ENCODE data around the gene PILRA. TPM values are rescaled to one million over a fixed set of nuclear protein-coding genes. Genes with fewer than 3 reads are reported as not detected.

The PILRA gene
- total and polyA plus RNA-seq, 2 donors (not counting 1 experiment from before 2014, with no cell fraction given): 10.3 to 23.0 TPM

- ChIA-PET CTCF (interaction anchor here (0.7 to 3.4 kb wide), 9 partner anchors 14 to 347 kb away, joined by 3 to 19 read pairs (median 4); no protein-coding TSS in a partner anchor), POLR2A (interaction anchor here (0.5 to 3.5 kb wide), 41 partner anchors 7 to 1996 kb away, joined by 3 to 44 read pairs (median 5); partner anchors contain the start of genes AP4M1, FBXO24, GNB2 and GPC2)
- peak overlapping the region; percentile 100 for H3K27ac Mint-ChIP-seq
- ATAC-seq (ENCODE audit: low read depth) (peak; percentile 59), DNase-seq (peak; percentile 100)
- no peak for TF ChIP-seq EZH2 (IDR thresholded peaks at IDR 0.05; ENCODE audit: borderline replicate concordance, insufficient read depth, low read depth, low read length, poor library complexity, severe bottlenecking)
- TF ChIP-seq, protein P1, sequence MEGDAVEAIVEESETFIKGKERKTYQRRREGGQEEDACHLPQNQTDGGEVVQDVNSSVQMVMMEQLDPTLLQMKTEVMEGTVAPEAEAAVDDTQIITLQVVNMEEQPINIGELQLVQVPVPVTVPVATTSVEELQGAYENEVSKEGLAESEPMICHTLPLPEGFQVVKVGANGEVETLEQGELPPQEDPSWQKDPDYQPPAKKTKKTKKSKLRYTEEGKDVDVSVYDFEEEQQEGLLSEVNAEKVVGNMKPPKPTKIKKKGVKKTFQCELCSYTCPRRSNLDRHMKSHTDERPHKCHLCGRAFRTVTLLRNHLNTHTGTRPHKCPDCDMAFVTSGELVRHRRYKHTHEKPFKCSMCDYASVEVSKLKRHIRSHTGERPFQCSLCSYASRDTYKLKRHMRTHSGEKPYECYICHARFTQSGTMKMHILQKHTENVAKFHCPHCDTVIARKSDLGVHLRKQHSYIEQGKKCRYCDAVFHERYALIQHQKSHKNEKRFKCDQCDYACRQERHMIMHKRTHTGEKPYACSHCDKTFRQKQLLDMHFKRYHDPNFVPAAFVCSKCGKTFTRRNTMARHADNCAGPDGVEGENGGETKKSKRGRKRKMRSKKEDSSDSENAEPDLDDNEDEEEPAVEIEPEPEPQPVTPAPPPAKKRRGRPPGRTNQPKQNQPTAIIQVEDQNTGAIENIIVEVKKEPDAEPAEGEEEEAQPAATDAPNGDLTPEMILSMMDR (IDR thresholded peaks at IDR 0.05): no peak
- H3K4me1 ChIP-seq (ENCODE audit: control insufficient read depth in 2 of 2, insufficient read depth in 2 of 2, low read length in 2 of 2): peaks cover 24 to 35% of the 10 kb centered on the region in 2 donors
- no peaks in the 10 kb centered on the region for H3K9me3 Mint-ChIP-seq (ENCODE audit: insufficient read depth)
- peak overlapping the region; percentile 97 for H3K4me3 Mint-ChIP-seq
- H4K20me1 ChIP-seq (ENCODE audit: control insufficient read depth, insufficient read depth, low read length, poor library complexity, severe bottlenecking): peaks cover 37% of the 10 kb centered on the region
- intact Hi-C loops (cut with micrococcal nuclease): loop anchor here (1.0 to 2.0 kb wide), 13 partner anchors 7 to 302 kb away; partner anchors contain the start of genes AGFG2, FBXO24, LAMTOR4 and LRCH4
- no peaks in the 10 kb centered on the region for H3K27me3 Mint-ChIP-seq
- peak overlapping the region; percentile 84 for H3K4me2 ChIP-seq (replicated peaks; ENCODE audit: low read depth, low read length, poor library complexity, severe bottlenecking)
- H3K9ac ChIP-seq (ENCODE audit: low read length): peak overlapping the region; percentile 100
- peak overlapping the region; percentile 73 to 91 (median 85) for H3K4me3 ChIP-seq (ENCODE audit: control extremely low read depth in 1 of 5, extremely low read depth in 1 of 5, insufficient read depth in 1 of 5, low read depth in 2 of 5, low read length in 4 of 5)
- H3K27me3 ChIP-seq (replicated peaks in 1 of 4; ENCODE audit: control extremely low read depth in 1 of 4, control insufficient read depth in 3 of 4, insufficient read depth in 4 of 4, low read length in 3 of 4): no peaks in the 10 kb centered on the region
- peaks cover 41% of the 10 kb centered on the region for H3K4me1 Mint-ChIP-seq
- peaks cover 27% of the 10 kb centered on the region for H3K79me2 ChIP-seq (ENCODE audit: control insufficient read depth, insufficient read depth, low read length)
- H3K36me3 ChIP-seq (replicated peaks in 1 of 2; ENCODE audit: control extremely low read depth in 1 of 2, control insufficient read depth in 1 of 2, extremely low read depth in 1 of 2, insufficient read depth in 2 of 2, low read length in 1 of 2): peaks cover 5 to 27% of the 10 kb centered on the region in 2 experiments
- H3K27ac ChIP-seq (ENCODE audit: low read length in 2 of 2): peak overlapping the region; percentile 99 to 100
- H3K9me3 ChIP-seq (ENCODE audit: control extremely low read depth in 1 of 3, control insufficient read depth in 2 of 3, insufficient read depth in 1 of 3, low read length in 2 of 3): peaks cover 0 to 7% (median 0%) of the 10 kb centered on the region in 3 donors
- H2AFZ ChIP-seq (ENCODE audit: insufficient read depth, low read depth, low read length, poor library complexity, severe bottlenecking): peak overlapping the region; percentile 63
- 0% methylated on average over 30 of the region's 40 CpGs for WGBS (ENCODE audit: insufficient coverage)
Observed at GRCh38 chr7:100428967-100429636, 55.8 kb downstream of the PILRA start.

Measured in B cell (primary cell).